GM12878 (cell line): Measurements from ENCODE around the gene NUP210L. TPM values are rescaled to one million over a fixed set of nuclear protein-coding genes. Genes with fewer than 3 reads are reported as not detected.

Experiments used
- BCL3 ChIP-seq: IDR thresholded peaks from 2 replicates; pipeline ENCODE4 v1.6.1; 2011; ENCODE audit warnings: borderline replicate concordance, low read depth, mild to moderate bottlenecking, moderate library complexity, low read length; ENCODE audit not compliant: insufficient read depth, poor library complexity, severe bottlenecking
- BRCA1 ChIP-seq: IDR thresholded peaks from 2 replicates; pipeline ENCODE4 v1.6.1; 2011; ENCODE audit warnings: low read depth, low read length, improper control_type of control experiment
- CBX3 ChIP-seq: fragments of 200-600 bp; sonication (generic); IDR thresholded peaks from 2 replicates; pipeline ENCODE4 v1.6.1; 2016; ENCODE audit warnings: low read depth, borderline replicate concordance
- CEBPZ ChIP-seq: fragments of 150-350 bp; IDR thresholded peaks from 2 replicates; pipeline ENCODE4 v1.6.1; 2016; ENCODE audit warnings: low read depth, low read length
- FOXK2 ChIP-seq: fragments of 450-650 bp; IDR thresholded peaks from 2 replicates; pipeline ENCODE4 v1.6.1; 2017; ENCODE audit warnings: mild to moderate bottlenecking, moderate library complexity
- IRF4 ChIP-seq: IDR thresholded peaks from 2 replicates; pipeline ENCODE4 v1.6.1; 2011; ENCODE audit warnings: low read depth, low read length
- JUND ChIP-seq: IDR thresholded peaks from 2 replicates; pipeline ENCODE4 v1.6.1; 2012; ENCODE audit warnings: low read depth, mild to moderate bottlenecking, low read length, improper control_type of control experiment, moderate library complexity
- KAT2A ChIP-seq: conservative IDR thresholded peaks from 2 replicates; pipeline ENCODE4 v1.6.1; 2011; ENCODE audit warnings: low read depth, low read length; ENCODE audit not compliant: control insufficient read depth
- MAX ChIP-seq: IDR thresholded peaks from 2 replicates; pipeline ENCODE4 v1.6.1; 2012; ENCODE audit warnings: low read depth, low read length, improper control_type of control experiment
- MEF2B ChIP-seq: fragments of 450-650 bp; IDR thresholded peaks from 2 replicates; pipeline ENCODE4 v1.6.1; 2018; ENCODE audit warnings: mild to moderate bottlenecking, moderate library complexity; ENCODE audit not compliant: partially characterized antibody, poor library complexity, severe bottlenecking
- NFYA ChIP-seq: IDR thresholded peaks from 2 replicates; pipeline ENCODE4 v1.6.1; 2011; ENCODE audit warnings: low read depth, mild to moderate bottlenecking, low read length, improper control_type of control experiment, borderline replicate concordance
- NFYB ChIP-seq: IDR thresholded peaks from 2 replicates; pipeline ENCODE4 v1.6.1; 2011; ENCODE audit warnings: low read depth, mild to moderate bottlenecking, low read length, improper control_type of control experiment, moderate library complexity; ENCODE audit not compliant: insufficient read depth
- NR2F1 ChIP-seq: fragments of 450-650 bp; conservative IDR thresholded peaks from 2 replicates; pipeline ENCODE4 v1.6.1; 2017; ENCODE audit warnings: mild to moderate bottlenecking
- PAX5 ChIP-seq: IDR thresholded peaks from 2 replicates; pipeline ENCODE4 v1.6.1; 2011; ENCODE audit warnings: low read depth, low read length, borderline replicate concordance
- PBX3 ChIP-seq: IDR thresholded peaks from 2 replicates; pipeline ENCODE4 v1.6.1; 2011; ENCODE audit warnings: mild to moderate bottlenecking, low read depth, low read length, moderate library complexity; ENCODE audit not compliant: insufficient replicate concordance
- RAD51 ChIP-seq: fragments of 450-650 bp; IDR thresholded peaks from 2 replicates; pipeline ENCODE4 v1.6.1; 2016; ENCODE audit warnings: moderate library complexity, mild to moderate bottlenecking, inconsistent platforms
- RFX5 ChIP-seq: IDR thresholded peaks from 2 replicates; pipeline ENCODE4 v1.6.1; 2011; ENCODE audit warnings: low read depth, low read length, improper control_type of control experiment
- SKIL ChIP-seq: fragments of 450-650 bp; IDR thresholded peaks from 2 replicates; pipeline ENCODE4 v1.6.1; 2017; ENCODE audit warnings: mild to moderate bottlenecking, low read depth, inconsistent platforms; ENCODE audit not compliant: poor library complexity, severe bottlenecking
- SPI1 ChIP-seq: IDR thresholded peaks from 2 replicates; pipeline ENCODE4 v1.6.1; 2011; ENCODE audit warnings: low read depth, mild to moderate bottlenecking, low read length, moderate library complexity, borderline replicate concordance; ENCODE audit not compliant: insufficient read depth
- SREBF2 ChIP-seq: IDR thresholded peaks from 2 replicates; pipeline ENCODE4 v1.6.1; 2012; ENCODE audit warnings: mild to moderate bottlenecking, low read length
- TCF12 ChIP-seq: IDR thresholded peaks from 2 replicates; pipeline ENCODE4 v1.6.1; 2011; ENCODE audit warnings: low read depth, mild to moderate bottlenecking, low read length
- TCF3 ChIP-seq: IDR thresholded peaks from 2 replicates; pipeline ENCODE4 v1.6.1; 2012; ENCODE audit warnings: low read depth, mild to moderate bottlenecking, low read length, borderline replicate concordance; ENCODE audit not compliant: insufficient read depth
- ZSCAN29 ChIP-seq: fragments of 450-650 bp; IDR thresholded peaks from 2 replicates; pipeline ENCODE4 v1.6.1; 2017; ENCODE audit warnings: mild to moderate bottlenecking, moderate library complexity
- polyA plus RNA-seq, 11 experiments: library from polyadenylated mRNA; depleted of rRNA in 4 of 11; unstranded in 6 of 11; stranded (reverse) in 5 of 11; fragments of >200 nt; fragmentation: Nextera tagmentation in 4 of 11; fragmentation: Illumina TruSeq in 1 of 11; extraction: Ambion mirVana in 4 of 11; extraction: Trizol in 1 of 11; gene quantifications; 1 replicate in 1 of 11; 2 replicates in 10 of 11; pipeline versions ENCODE4 v1.2.1 to v1.2.3, GENCODE V29; 2011 to 2016; ENCODE audit warnings: inconsistent platforms in 2 of 11, missing spikeins in 2 of 11, low read depth in 1 of 11
- total RNA-seq, 4 experiments: library from RNA; depleted of rRNA in 3 of 4; stranded (reverse); fragments of >200 nt in 3 of 4; fragmentation: Illumina TruSeq in 1 of 4; extraction: Trizol in 1 of 4; gene quantifications; 2 replicates each; pipeline versions ENCODE4 v1.2.1 to v1.2.3, GENCODE V29; 2013 to 2021

The NUP210L gene
- total and polyA plus RNA-seq, 10 of the 15 experiments (the other 5 are each of a cell fraction or from before 2014, with no cell fraction given): 0.04 to 0.08 (median 0.07) TPM; not detected in 7

- TF ChIP-seq IRF4: no peak
- peak; percentile 59; the same call in 1 of the 2 replicates for TF ChIP-seq TCF12
- TF ChIP-seq SPI1: peak; percentile 82
- TF ChIP-seq CBX3: no peak
- no peak for TF ChIP-seq CEBPZ
- no peak for TF ChIP-seq ZSCAN29
- no peak for TF ChIP-seq RAD51
- no peak for TF ChIP-seq FOXK2
- no peak for TF ChIP-seq BRCA1
- TF ChIP-seq RFX5: no peak
- TF ChIP-seq PAX5: no peak
- no peak for TF ChIP-seq PBX3
- TF ChIP-seq MEF2B: peak; percentile 20
- TF ChIP-seq NFYB: no peak
- no peak for TF ChIP-seq MAX
- TF ChIP-seq SREBF2: no peak
- no peak for TF ChIP-seq NFYA
- TF ChIP-seq TCF3: peak; percentile 51; the same call in 1 of the 2 replicates
- TF ChIP-seq KAT2A: no peak
- peak; percentile 87 for TF ChIP-seq NR2F1
- no peak for TF ChIP-seq SKIL
- TF ChIP-seq BCL3: peak; percentile 83
- TF ChIP-seq JUND: no peak
Observed at GRCh38 chr1:153946622-153947241, 208.1 kb downstream of the NUP210L start, which contains the start of gene DENND4B (continued).
